Lower leg skin (tissue), 4 donors: ENCODE measurements around the gene TRAF3IP1. TPM values are rescaled to one million over a fixed set of nuclear protein-coding genes. Genes with fewer than 3 reads are reported as not detected.
"Not testable (repeated sequence)": the region's sequence is repeated elsewhere in the genome, so short reads cannot be mapped to it uniquely, and the experiment has no call there.

Experiments used
- DNase-seq, 2 donors: peaks; one replicate each; pipeline ENCODE4 v3.0.0-alpha.2; 2019; ENCODE audit warnings: low spot score in 2 of 2
- H3K4me3 ChIP-seq: fragments of 200-600 bp; sonication (generic); 2 replicates; pipeline ENCODE4 v1.5.1; 2017; ENCODE audit warnings: mild to moderate bottlenecking, low read depth; ENCODE audit not compliant: poor library complexity, severe bottlenecking
- CTCF ChIP-seq, 3 donors: fragments of 450-650 bp; IDR thresholded peaks; one replicate each; pipeline ENCODE4 v1.5.1; 2016; ENCODE audit warnings: antibody characterized with exemption in 3 of 3, mild to moderate bottlenecking in 3 of 3, moderate library complexity in 2 of 3
- POLR2A ChIP-seq, 2 donors: fragments of 450-650 bp; IDR thresholded peaks; one replicate each; pipeline ENCODE4 v1.6.1; 2016 to 2017; ENCODE audit warnings: antibody characterized with exemption in 2 of 2, mild to moderate bottlenecking in 1 of 2, moderate library complexity in 1 of 2
- WGBS, 2 donors: methylation state at CpG; one replicate each; pipeline ENCODE4 v1.1.5; 2018; 5-methylcytosine and 5-hydroxymethylcytosine counted together
- intact Hi-C: fragments of 100-400 bp; cut with DNase I; formaldehyde crosslinking; loops from one replicate; pipeline ENCODE4 v1.15.0; 2023; ENCODE audit warnings: low total_unique reads
- total RNA-seq, 4 donors: library from RNA; depleted of rRNA; stranded (reverse); fragments of >200 nt; gene quantifications; one replicate each; pipeline ENCODE4 v1.1.0, GENCODE V29; 2016

TRAF3IP1 gene
- total RNA-seq, 4 donors from 2014 or later, result 4.3 to 8.7 (median 8.2) TPM

GRCh38 chr2:238370094-238370822 is 49.9 kb downstream of the TRAF3IP1 start:
- WGBS, 2 donors, result 78 to 84% methylated on average over 10 of the region's 10 CpGs
- intact Hi-C loops, result loop anchor here (10.0 kb wide), 1 partner anchor 65 kb away; no protein-coding TSS in a partner anchor
- DNase-seq, result no peak
- TF ChIP-seq CTCF (IDR thresholded peaks at IDR 0.05) (no peak), POLR2A (IDR thresholded peaks at IDR 0.05) (no peak)
- H3K4me3 ChIP-seq, result no peak overlapping the region

GRCh38 chr2:238370823-238371372 is 50.6 kb downstream of the TRAF3IP1 start:
- WGBS, 2 donors, result 41 to 46% methylated on average over 10 of the region's 10 CpGs
- TF ChIP-seq POLR2A (IDR thresholded peaks at IDR 0.05) (no peak), CTCF (IDR thresholded peaks at IDR 0.05) (peak in 1 of 3 donors; percentile 47)
- no peak overlapping the region for H3K4me3 ChIP-seq
- intact Hi-C loops, result loop anchor here (10.0 kb wide), 1 partner anchor 64 kb away; no protein-coding TSS in a partner anchor
- DNase-seq, result peak in 1 of 2 donors; percentile 51

- intact Hi-C loops, result loop anchor here (10.0 kb wide), 1 partner anchor 63 kb away; no protein-coding TSS in a partner anchor
- WGBS, 2 donors, result 84 to 94% methylated on average over 3 of the region's 3 CpGs
- not testable (repeated sequence) for DNase-seq, H3K4me3 ChIP-seq
Observed at GRCh38 chr2:238372277-238372676, 52.0 kb downstream of the TRAF3IP1 start.

- no peak for TF ChIP-seq CTCF (IDR thresholded peaks at IDR 0.05)
- intact Hi-C loops, result loop anchor here (10.0 kb wide), 1 partner anchor 58 kb away; no protein-coding TSS in a partner anchor
- WGBS, 2 donors, result 81 to 84% methylated on average over 8 of the region's 8 CpGs
- no peak for DNase-seq
- H3K4me3 ChIP-seq, result no peak overlapping the region
Observed at GRCh38 chr2:238376884-238377391, 56.6 kb downstream of the TRAF3IP1 start.

GRCh38 chr2:238378230-238379095 is 58.1 kb downstream of the TRAF3IP1 start:
- DNase-seq, result no peak
- H3K4me3 ChIP-seq, result no peak overlapping the region
- WGBS, 2 donors, result 87 to 88% methylated on average over 11 of the region's 11 CpGs
- TF ChIP-seq POLR2A (IDR thresholded peaks at IDR 0.05), result no peak
- TF ChIP-seq CTCF (IDR thresholded peaks at IDR 0.05), result no peak
- intact Hi-C loops, result loop anchor here (10.0 kb wide), 1 partner anchor 56 kb away; no protein-coding TSS in a partner anchor
